Nephron progenitor cell (in vitro differentiated cells): ENCODE results near the gene COX7B.
"Not testable (repeated sequence)": the region's sequence is repeated elsewhere in the genome, so short reads cannot be mapped to it uniquely, and the experiment has no call there.

ENCODE experiments used
- DNase-seq: peaks from one replicate; pipeline ENCODE4 v3.0.0; 2021
- H3K27ac Mint-ChIP-seq: 2 replicates; pipeline ENCODE4 v1.8.0; 2021; ENCODE audit warnings: mild to moderate bottlenecking, moderate library complexity, mixed read lengths
- H3K27me3 Mint-ChIP-seq: 2 replicates; pipeline ENCODE4 v1.8.0; 2021; ENCODE audit warnings: mild to moderate bottlenecking, low read depth, mixed read lengths; ENCODE audit not compliant: poor library complexity
- H3K36me3 Mint-ChIP-seq: 2 replicates; pipeline ENCODE4 v1.8.0; 2021; ENCODE audit warnings: low read depth, mixed read lengths
- H3K4me1 Mint-ChIP-seq: 2 replicates; pipeline ENCODE4 v1.8.0; 2021; ENCODE audit warnings: mixed read lengths
- H3K4me3 Mint-ChIP-seq: 2 replicates; pipeline ENCODE4 v1.8.0; 2021; ENCODE audit warnings: mild to moderate bottlenecking, moderate library complexity, mixed read lengths
- H3K9me3 Mint-ChIP-seq: 2 replicates; pipeline ENCODE4 v1.8.0; 2021; ENCODE audit warnings: mild to moderate bottlenecking, moderate library complexity, mixed read lengths
- CTCF ChIP-seq: fragments of 200-600 bp; sonication (generic); IDR thresholded peaks from 2 replicates; pipeline ENCODE4 v1.5.0; 2021; ENCODE audit warnings: antibody characterized with exemption

COX7B gene

DNA sequence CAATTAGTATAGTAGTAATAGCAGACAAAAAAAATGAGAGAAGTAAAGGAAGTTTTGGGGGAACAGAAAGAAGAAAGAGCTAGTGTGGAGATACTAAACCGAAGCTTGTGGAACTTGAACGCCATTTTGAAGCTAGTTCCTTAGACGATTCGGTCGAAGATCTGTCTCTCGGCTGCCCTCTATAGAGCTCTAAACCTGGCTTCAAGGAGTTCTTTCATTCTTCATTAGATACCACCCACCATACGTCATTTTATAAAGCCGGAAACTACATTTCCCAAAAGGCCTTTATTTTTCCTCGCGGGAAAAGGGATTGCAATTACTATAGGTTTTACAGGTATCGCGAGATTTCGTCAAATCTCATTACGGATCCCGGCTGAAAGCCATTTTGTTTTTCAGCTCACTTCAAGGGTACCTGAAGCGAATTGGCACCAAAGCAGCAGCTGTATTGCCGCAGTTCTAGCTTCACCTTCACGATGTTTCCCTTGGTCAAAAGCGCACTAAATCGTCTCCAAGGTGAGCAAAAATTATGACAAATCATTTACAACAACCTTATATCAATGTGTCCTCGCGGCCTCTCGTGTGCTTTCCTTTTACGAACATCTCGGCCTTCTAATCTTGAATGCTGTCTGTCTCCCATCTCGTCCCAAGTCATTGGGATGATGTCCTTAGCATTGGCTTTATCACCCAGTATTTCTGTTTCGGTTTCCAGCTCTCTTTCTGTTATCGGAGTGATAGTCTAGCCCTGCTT is at the start of gene COX7B:
Gene COX7B (plus strand): TSS at position 388 of the 748 bp plus-strand sequence. CDS start 86 bp downstream, at position 474.
- peak within 1 kb of the TSS; percentile 95 for H3K4me3 Mint-ChIP-seq
- peak; percentile 60 for DNase-seq
- peak within 1 kb of the TSS; percentile 99 for H3K27ac Mint-ChIP-seq
- TF ChIP-seq CTCF, result no peak
- H3K27me3 Mint-ChIP-seq, result peaks cover 2% of the 10 kb centered on the region
- peaks cover 61% of the 10 kb centered on the region for H3K9me3 Mint-ChIP-seq
- peaks cover 30% of the 10 kb centered on the region for H3K36me3 Mint-ChIP-seq
- H3K4me1 Mint-ChIP-seq, result peaks cover 5% of the 10 kb centered on the region

GRCh38 chrX:77875372-77875771 is 23.9 kb upstream of the COX7B start:
- Mint-ChIP-seq H3K9me3 (peaks cover 27% of the 10 kb centered on the region), H3K27ac (no peak overlapping the region), H3K4me3 (no peak overlapping the region), H3K27me3 (no peaks in the 10 kb centered on the region), H3K4me1 (no peaks in the 10 kb centered on the region), H3K36me3 (peaks cover 39% of the 10 kb centered on the region)
- no peak for TF ChIP-seq CTCF
- DNase-seq, result no peak

- H3K27me3 Mint-ChIP-seq, DNase-seq, H3K4me1 Mint-ChIP-seq, H3K27ac Mint-ChIP-seq, H3K4me3 Mint-ChIP-seq: not testable (repeated sequence)
- Mint-ChIP-seq H3K9me3 (peaks cover 23% of the 10 kb centered on the region), H3K36me3 (peaks cover 17% of the 10 kb centered on the region)
Observed at GRCh38 chrX:77881418-77881817, 17.9 kb upstream of the COX7B start.

DNA sequence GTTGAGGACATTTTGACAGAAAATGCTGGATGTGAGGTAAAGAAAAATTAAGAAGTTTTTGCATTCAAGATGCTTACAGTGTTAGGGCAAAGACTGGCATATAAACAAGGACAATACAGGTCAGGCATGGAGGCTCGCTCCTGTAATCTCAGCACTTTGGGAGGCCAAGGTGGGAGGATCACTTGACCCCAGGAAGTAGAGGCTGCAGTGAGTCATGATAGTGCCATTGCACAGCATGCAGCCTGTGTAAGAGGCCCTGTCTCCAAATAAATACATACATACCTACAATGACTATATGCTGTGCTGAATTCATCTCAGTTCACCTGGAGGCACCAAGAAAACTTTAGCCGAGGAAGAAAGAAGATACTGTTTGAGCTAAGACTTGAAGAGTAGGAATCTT is 6.4 kb upstream of the COX7B start:
- Mint-ChIP-seq H3K36me3 (peaks cover 20% of the 10 kb centered on the region), H3K9me3 (peaks cover 41% of the 10 kb centered on the region), H3K4me1 (peaks cover 14% of the 10 kb centered on the region), H3K4me3 (peak overlapping the region; percentile 60), H3K27me3 (peaks cover 8% of the 10 kb centered on the region), H3K27ac (no peak overlapping the region)
- no peak for TF ChIP-seq CTCF
- DNase-seq, result no peak

DNA sequence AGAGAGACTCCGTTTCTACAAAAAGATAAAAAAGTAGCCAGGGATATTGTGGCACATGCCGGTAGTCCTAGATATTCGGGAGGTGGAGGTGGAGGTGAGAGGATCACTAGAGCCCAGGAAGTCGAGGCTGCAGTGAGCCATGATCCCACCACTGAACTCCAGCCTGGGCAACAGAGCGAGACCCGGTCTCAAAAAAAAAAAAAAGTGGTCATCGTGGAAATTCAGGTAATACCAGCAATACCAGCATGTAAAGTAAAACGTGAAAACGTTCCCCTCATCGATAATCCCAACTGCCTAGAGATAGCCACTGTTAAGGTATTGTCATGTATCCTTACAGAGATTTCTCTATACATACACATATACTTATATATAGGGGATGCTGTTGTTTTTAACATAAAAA is 5.6 kb upstream of the COX7B start:
- Mint-ChIP-seq H3K4me1 (peaks cover 14% of the 10 kb centered on the region), H3K9me3 (peaks cover 42% of the 10 kb centered on the region), H3K36me3 (peaks cover 17% of the 10 kb centered on the region), H3K4me3 (peak overlapping the region; percentile 93), H3K27me3 (peaks cover 8% of the 10 kb centered on the region), H3K27ac (no peak overlapping the region)
- no peak for TF ChIP-seq CTCF
- no peak for DNase-seq

GRCh38 chrX:77894921-77895886 is 4.1 kb upstream of the COX7B start, which contains the start of gene MAGT1:
Gene MAGT1, minus strand, starts transcription at chrX:77895435. Its CDS starts 25 bp downstream, at chrX:77895410.
- Mint-ChIP-seq H3K9me3 (peaks cover 47% of the 10 kb centered on the region), H3K36me3 (peaks cover 11% of the 10 kb centered on the region)

More at GRCh38 chrX:77894921-77895886, 4.1 kb upstream of the COX7B start, which contains the start of gene MAGT1:
- H3K27me3 Mint-ChIP-seq, result peaks cover 6% of the 10 kb centered on the region
- peak; percentile 81 for DNase-seq
- peak within 1 kb of the TSS; percentile 93 for H3K4me3 Mint-ChIP-seq
- no peak for TF ChIP-seq CTCF
- H3K27ac Mint-ChIP-seq, result peak within 1 kb of the TSS; percentile 99
- H3K4me1 Mint-ChIP-seq, result peaks cover 14% of the 10 kb centered on the region
